Measurements from ENCODE around the gene MOGAT3. TPM values are rescaled to one million over a fixed set of nuclear protein-coding genes. Genes with fewer than 3 reads are reported as not detected.

MOGAT3 gene
- total RNA-seq, 1 experiment from 2014 or later, result 0.81 TPM

GRCh38 chr7:101165075-101165957 is 35.5 kb downstream of the MOGAT3 start, which contains the start of gene VGF (continued):
- TF ChIP-seq E2F4 (CRISPR knock-in tag; IDR thresholded peaks at IDR 0.05; ENCODE audit: borderline replicate concordance, low read depth) (peak; percentile 91), ZNF532 (CRISPR knock-in tag; IDR thresholded peaks at IDR 0.05; ENCODE audit: borderline replicate concordance) (no peak), GRHL2 (CRISPR knock-in tag; IDR thresholded peaks at IDR 0.05; ENCODE audit: insufficient replicate concordance, severe bottlenecking) (no peak), E2F5 (CRISPR knock-in tag; IDR thresholded peaks at IDR 0.05) (peak; percentile 87), ZMAT4 (CRISPR knock-in tag; IDR thresholded peaks at IDR 0.05) (no peak), ETV6 (CRISPR knock-in tag; IDR thresholded peaks at IDR 0.05) (peak; percentile 98), GTF2I (CRISPR knock-in tag; conservative IDR thresholded peaks at IDR 0.05) (no peak), HMGA2 (CRISPR knock-in tag; IDR thresholded peaks at IDR 0.05) (no peak), CDX4 (CRISPR knock-in tag; IDR thresholded peaks at IDR 0.05; ENCODE audit: borderline replicate concordance) (no peak), IRF2 (CRISPR knock-in tag; IDR thresholded peaks at IDR 0.05; ENCODE audit: borderline replicate concordance, low read depth) (no peak), EMX1 (CRISPR knock-in tag; IDR thresholded peaks at IDR 0.05) (no peak), SMAD3 (CRISPR knock-in tag; IDR thresholded peaks at IDR 0.05; ENCODE audit: borderline replicate concordance) (peak; percentile 99), ZBTB43 (CRISPR knock-in tag; IDR thresholded peaks at IDR 0.05) (peak; percentile 97), ATF2 (CRISPR knock-in tag; IDR thresholded peaks at IDR 0.05; ENCODE audit: borderline replicate concordance, low read depth) (peak; percentile 80; the same call in 1 of the 2 replicates), ZNF281 (CRISPR knock-in tag; IDR thresholded peaks at IDR 0.05) (peak; percentile 95), PRDM15 (CRISPR knock-in tag; IDR thresholded peaks at IDR 0.05) (no peak), ZNF416 (CRISPR knock-in tag; IDR thresholded peaks at IDR 0.05) (no peak)
